HG03108 (cell line): ENCODE results near the gene HPCAL1.
"Not testable (repeated sequence)": the region's sequence is repeated elsewhere in the genome, so short reads cannot be mapped to it uniquely, and the experiment has no call there.

Experiments used
- ATAC-seq: cut with Tn5 transposase; IDR thresholded peaks from one replicate; pipeline ENCODE4 v1.9.1; 2021; ENCODE audit warnings: moderate library complexity; ENCODE audit not compliant: unreplicated experiment

Gene HPCAL1

GRCh38 chr2:10449838-10450691, 147.4 kb downstream of the HPCAL1 start:
- ATAC-seq, result no peak

DNA sequence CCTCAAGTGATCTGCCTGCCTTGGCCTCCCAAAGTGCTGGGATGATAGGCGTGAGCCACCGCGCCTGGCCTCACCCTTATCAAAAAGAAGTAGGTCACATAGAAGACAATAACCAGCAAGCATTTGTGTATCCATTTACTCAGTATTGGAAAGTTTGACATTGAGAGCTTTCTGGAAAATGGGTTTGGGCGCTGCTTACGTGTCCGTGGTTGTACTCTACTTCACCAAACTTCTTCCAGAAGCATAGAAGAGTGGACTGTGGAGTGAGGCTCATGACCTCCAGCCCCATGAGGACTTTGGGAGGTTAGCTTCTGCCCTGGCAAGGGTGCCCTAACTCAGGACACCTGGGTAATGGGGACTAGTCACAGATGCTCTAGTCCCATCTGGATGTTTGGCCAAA, 149.1 kb downstream of the HPCAL1 start:
- no peak for ATAC-seq

- no peak for ATAC-seq
These were observed 149.6 kb downstream of the HPCAL1 start for GRCh38 chr2:10452312-10452711.

DNA sequence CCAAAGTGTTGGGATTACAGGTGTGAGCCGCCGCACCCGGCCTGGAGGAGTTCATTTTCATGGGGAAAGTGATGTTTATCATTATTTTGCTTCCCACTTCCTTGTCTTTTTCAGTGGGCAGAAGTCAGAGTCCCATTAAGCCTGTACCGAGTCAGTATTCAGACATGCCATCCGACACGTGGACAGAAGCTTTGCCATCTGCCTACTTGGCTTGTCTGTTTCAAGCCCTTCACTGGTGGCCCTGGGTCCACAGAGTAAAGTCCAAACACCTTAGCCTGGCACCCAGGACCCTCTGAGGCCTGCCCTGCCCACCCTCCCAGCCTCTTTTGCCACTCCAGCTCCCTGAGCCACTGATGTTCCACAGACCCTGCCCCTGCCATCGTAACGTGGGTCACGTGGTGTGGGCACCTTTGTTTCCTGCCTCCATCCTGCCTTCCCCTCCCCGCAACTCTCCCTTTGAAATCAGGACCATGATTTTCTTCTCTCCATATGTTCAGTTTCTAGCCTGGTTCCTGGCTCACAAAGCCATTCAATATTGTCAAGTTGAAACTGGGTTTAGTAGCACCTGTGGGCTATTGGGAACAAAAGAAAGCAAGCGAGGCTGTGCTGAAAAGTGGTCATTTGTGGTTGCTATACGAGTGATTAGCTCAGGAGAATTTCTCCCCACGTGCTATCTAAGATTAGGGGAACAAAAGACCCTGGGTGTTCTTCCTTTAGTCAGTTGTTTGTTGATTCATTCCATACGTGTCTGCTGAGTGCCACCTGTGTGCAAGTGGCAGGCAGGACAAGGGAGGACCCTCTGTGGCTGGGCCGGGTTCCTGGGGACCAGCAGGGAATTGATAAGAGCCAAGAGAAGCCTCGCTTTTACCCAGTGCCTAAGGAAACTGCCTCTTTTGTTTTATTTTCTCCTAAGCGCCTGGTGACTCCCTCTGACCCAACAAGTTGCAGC, 150.5 kb downstream of the HPCAL1 start:
- no peak for ATAC-seq

- ATAC-seq, result no peak
These were observed 151.2 kb downstream of the HPCAL1 start for GRCh38 chr2:10453905-10454298.

GRCh38 chr2:10454505-10454904, 151.8 kb downstream of the HPCAL1 start:
- no peak for ATAC-seq

- not testable (repeated sequence) for ATAC-seq
These were observed 154.5 kb downstream of the HPCAL1 start for GRCh38 chr2:10457195-10457594.

GRCh38 chr2:10457846-10458598, 155.3 kb downstream of the HPCAL1 start:
- no peak for ATAC-seq

- no peak for ATAC-seq
These were observed 157.7 kb downstream of the HPCAL1 start for GRCh38 chr2:10460366-10460796.

GRCh38 chr2:10462178-10463083, 159.7 kb downstream of the HPCAL1 start:
- ATAC-seq, result no peak

DNA sequence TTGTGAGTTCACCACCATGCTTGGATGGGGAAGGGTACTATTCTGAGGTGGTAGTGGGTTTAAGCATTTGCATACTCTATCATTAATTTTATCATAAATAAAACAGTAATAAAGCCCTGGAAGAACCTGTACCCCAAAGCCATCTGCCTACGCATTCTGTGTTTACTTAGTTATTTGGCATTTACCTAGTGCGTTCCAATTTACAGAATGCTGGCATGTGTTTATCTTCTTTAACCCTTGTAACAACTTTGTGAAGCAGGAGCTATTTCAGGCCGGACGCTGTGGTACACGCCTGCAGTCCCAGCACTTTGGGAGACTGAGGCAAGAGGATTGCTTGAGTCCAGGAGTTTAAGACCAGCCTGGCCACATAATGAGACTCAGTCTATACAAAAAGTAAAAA, 163.2 kb downstream of the HPCAL1 start:
- no peak for ATAC-seq

GRCh38 chr2:10466801-10467200, 164.1 kb downstream of the HPCAL1 start:
- no peak for ATAC-seq

DNA sequence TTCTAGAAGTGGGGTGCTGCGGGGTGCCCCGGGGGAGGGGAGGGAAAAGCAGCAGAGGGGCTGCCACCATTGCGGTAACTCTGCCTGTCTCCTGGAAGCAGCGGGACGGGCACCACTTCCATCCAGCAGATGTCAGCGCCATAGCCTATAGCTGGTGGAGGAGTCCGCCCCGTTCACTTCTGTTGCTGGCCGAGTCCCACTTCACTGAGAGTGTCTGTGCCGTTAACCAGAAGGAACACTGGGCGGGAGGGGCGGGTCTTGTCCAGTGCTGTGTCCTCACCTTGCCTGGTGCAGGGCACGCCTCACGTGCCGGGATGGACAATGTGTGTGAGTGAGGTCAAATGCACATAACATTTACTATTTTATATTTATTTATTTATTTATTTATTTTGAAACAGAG, 164.7 kb downstream of the HPCAL1 start:
- no peak for ATAC-seq

DNA sequence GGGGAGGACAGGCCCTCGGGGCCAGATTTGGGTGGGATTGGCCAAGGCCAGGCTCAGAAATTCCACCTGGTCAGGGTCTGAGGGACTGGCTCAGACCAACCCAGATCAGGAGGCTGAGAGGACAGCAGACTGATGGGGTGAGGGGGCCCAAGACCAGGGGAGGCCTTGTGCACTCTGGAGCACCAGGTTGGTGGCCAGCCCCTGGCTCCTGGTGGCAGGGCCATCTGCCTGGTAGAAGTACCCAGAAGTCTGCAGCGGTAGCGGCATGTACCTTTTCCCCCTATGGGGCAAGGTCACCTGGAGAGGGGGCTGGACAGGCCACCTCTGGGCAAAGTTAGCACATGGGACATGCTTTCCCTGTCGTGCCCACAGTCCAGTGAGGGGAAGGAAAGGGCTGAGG, 166.6 kb downstream of the HPCAL1 start:
- no peak for ATAC-seq

DNA sequence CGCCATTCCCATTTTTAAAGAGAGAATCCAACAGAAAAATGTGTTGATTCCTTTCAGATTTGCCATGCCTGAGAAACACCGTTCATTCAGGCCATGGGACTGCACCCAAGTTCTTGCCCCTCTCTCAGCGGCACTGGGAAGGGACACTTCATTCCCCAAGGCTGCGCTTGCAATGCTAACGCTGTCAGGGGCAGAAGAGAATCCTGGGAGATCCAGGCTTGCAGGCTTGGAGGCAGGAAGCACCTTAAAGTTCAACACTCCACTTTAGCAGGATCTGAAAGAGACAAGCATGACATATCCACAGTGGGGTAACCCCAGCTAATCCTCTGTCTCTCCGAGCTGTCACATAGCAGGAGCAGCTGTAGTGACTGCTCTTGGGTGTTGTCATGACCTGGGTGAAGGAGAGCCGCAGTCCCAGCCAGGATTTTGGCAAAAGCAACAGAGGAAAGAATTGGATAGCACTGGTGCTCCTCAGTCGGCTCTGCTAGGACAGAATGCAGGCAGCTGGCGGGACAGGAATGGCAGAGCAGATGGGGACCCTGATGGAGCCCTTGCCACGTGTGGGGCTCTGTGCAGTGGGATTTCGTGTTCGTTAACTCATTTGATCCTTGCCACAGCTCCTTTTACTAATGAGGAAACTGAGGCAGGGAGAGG, 167.4 kb downstream of the HPCAL1 start:
- no peak for ATAC-seq

DNA sequence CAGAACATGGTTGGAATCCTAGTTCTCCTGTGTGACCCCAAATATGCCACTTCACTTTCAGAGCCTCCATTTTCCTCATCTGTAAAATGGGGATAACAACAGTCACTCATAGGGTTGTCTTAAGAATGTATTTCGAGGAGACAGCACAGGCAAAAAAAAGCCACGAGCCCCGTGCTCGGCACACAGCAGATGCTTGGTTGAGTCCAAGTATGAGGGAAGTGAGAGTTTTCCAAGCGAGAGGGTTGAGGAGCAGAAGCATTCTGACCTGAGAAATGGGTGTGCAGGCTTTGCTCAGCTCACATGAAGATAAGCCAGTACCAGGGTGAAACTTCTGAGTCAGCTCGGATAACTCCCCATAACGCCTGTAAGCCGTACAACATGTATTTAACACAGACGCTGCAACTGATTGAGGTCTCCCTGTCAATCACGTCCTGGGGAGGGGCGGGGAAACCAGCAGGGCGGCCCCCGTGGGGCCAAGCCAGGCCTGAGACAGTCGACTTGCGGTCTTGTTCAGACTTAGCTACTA, 168.4 kb downstream of the HPCAL1 start:
- no peak for ATAC-seq

- no peak for ATAC-seq
These were observed 169.3 kb downstream of the HPCAL1 start for GRCh38 chr2:10471955-10472354.

DNA sequence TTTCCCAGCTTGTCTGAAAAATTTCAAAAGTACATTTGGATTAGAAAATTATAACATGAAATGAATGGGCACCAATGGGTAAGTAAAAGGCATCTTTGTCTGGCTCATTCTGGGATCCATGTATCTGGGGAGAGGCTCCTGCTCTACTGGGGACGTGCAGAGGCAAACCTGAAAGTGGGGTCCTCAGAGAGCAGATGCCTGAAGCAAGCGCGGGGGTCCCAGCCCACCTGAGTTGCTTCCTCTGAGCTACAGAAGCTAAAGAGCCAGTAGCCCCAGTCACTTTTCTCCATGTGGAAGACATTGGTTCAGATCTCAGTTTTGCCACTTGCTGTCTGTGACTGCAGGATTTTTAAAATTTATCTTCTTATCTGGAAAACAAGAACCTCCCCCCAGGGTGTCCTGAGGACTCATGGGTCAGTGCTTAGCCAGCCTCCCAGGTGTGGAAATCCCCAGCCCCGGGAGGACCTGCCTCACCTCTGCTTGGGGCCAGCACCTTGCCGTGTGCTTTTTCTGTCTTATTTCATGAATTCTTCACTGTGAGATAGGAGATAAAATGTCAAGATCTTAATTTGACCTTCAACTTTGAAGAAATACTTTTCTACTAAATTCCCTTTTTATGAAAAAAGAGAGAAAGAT, 170.5 kb downstream of the HPCAL1 start:
- ATAC-seq, result no peak

GRCh38 chr2:10475221-10475722, 172.6 kb downstream of the HPCAL1 start:
- ATAC-seq, result no peak
